HFFc6 (cell line): ENCODE results near the gene NAGS. TPM values are rescaled to one million over a fixed set of nuclear protein-coding genes. Genes with fewer than 3 reads are reported as not detected.

Experiments
- DNase-seq: peaks from one replicate; pipeline ENCODE4 v3.0.0-alpha.2; 2018
- H3K27ac Mint-ChIP-seq: 2 replicates; pipeline ENCODE4 v1.8.0; 2020; ENCODE audit warnings: mild to moderate bottlenecking, mixed read lengths
- H3K27me3 Mint-ChIP-seq: 2 replicates; pipeline ENCODE4 v1.8.0; 2021; ENCODE audit warnings: mild to moderate bottlenecking, moderate library complexity, mixed read lengths; ENCODE audit not compliant: insufficient read depth
- H3K36me3 Mint-ChIP-seq: 2 replicates; pipeline ENCODE4 v1.8.0; 2021; ENCODE audit warnings: low read depth, mixed read lengths
- H3K4me1 Mint-ChIP-seq: 2 replicates; pipeline ENCODE4 v1.8.0; 2020; ENCODE audit warnings: low read depth, mixed read lengths
- H3K4me3 Mint-ChIP-seq: 2 replicates; pipeline ENCODE4 v1.8.0; 2020; ENCODE audit warnings: mild to moderate bottlenecking, moderate library complexity, mixed read lengths
- H3K9me3 Mint-ChIP-seq: 2 replicates; pipeline ENCODE4 v1.8.0; 2020; ENCODE audit warnings: mild to moderate bottlenecking, mixed read lengths
- total RNA-seq, 6 experiments: library from RNA; stranded (reverse); fragmentation: NEBNext Ultra II Directional; extraction: Animal tissue kit (Norgen Biotek cat#: 25700); gene quantifications; 2 replicates in 1 of 6; 3 replicates in 5 of 6; pipeline ENCODE4 v1.2.3, GENCODE V29; 2021
- TF ChIP-seq, protein P1 (sequence below): fragments of 200-600 bp; sonication (generic); IDR thresholded peaks from 2 replicates; pipeline ENCODE4 v1.5.0; 2021; ENCODE audit warnings: antibody characterized with exemption, mild to moderate bottlenecking

NAGS gene
- total RNA-seq, 6 experiments from 2014 or later = 0.63 to 1.1 (median 0.91) TPM

- no peaks in the 10 kb centered on the region for H3K9me3 Mint-ChIP-seq
- TF ChIP-seq, protein P1, sequence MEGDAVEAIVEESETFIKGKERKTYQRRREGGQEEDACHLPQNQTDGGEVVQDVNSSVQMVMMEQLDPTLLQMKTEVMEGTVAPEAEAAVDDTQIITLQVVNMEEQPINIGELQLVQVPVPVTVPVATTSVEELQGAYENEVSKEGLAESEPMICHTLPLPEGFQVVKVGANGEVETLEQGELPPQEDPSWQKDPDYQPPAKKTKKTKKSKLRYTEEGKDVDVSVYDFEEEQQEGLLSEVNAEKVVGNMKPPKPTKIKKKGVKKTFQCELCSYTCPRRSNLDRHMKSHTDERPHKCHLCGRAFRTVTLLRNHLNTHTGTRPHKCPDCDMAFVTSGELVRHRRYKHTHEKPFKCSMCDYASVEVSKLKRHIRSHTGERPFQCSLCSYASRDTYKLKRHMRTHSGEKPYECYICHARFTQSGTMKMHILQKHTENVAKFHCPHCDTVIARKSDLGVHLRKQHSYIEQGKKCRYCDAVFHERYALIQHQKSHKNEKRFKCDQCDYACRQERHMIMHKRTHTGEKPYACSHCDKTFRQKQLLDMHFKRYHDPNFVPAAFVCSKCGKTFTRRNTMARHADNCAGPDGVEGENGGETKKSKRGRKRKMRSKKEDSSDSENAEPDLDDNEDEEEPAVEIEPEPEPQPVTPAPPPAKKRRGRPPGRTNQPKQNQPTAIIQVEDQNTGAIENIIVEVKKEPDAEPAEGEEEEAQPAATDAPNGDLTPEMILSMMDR = no peak
- no peak for DNase-seq
- no peak overlapping the region for H3K4me3 Mint-ChIP-seq
- no peaks in the 10 kb centered on the region for H3K36me3 Mint-ChIP-seq
- peaks cover 45% of the 10 kb centered on the region for H3K27me3 Mint-ChIP-seq
- no peaks in the 10 kb centered on the region for H3K4me1 Mint-ChIP-seq
- H3K27ac Mint-ChIP-seq = no peak overlapping the region
Observed at GRCh38 chr17:43974382-43975266, 29.8 kb upstream of the NAGS start.

DNA sequence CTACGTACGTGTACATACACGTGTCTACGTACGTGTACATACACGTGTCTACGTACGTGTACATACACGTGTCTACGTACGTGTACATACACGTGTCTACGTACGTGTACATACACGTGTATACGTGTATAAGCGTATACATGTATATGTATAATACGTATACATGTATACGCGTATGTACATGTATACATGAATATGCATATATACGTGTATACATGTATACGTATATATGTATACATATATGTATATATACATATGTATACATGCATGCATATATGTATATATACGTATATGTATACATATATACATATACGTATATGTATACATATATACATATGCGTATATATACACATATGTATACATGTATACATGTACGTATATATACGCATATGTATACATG lies 28.5 kb upstream of the NAGS start:
- TF ChIP-seq, protein P1 = no peak
- Mint-ChIP-seq H3K9me3 (no peaks in the 10 kb centered on the region), H3K4me3 (no peak overlapping the region), H3K27ac (no peak overlapping the region), H3K4me1 (no peaks in the 10 kb centered on the region), H3K27me3 (peaks cover 50% of the 10 kb centered on the region), H3K36me3 (no peaks in the 10 kb centered on the region)
- DNase-seq = no peak

DNA sequence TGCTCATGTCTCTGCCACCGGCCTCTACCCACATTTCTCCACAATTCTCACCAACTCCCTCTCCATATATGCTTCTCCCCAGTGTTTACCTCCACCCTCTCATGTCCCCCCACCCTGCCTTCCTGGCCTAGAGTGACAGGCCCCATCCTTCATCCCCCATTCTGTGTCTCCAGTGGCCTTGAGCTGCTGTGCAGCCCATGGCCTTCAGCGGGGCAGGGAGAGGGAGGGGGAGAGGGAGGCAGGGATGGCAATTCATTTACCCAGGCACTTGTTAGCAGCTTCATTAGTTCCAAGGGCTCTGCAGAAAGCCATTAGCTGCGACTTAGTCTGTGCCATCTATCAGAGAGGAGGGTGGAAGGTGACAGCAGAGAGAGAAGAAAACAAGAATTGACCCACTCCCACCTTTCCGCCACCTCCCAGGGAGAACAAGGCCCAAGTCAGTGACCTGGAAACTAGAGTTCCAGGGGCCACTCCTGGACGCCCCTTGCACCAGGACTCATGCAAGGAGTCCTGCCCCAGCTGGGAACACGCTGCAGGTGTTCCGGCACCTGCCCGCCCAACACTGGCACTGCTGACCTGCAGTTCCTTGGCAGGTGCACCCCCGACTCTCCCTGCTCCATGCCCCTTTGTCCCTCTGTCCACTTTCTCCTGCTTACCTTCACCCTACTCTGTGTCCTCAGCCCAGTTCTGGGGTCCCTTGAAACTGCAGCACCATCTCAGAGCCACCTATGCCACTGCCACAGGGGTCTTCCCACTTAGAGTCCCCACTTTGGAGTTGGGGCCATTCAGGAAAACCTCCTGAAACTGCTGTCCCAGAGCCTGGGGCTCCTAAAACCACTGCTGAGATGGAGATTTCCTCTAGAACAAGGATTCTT lies 27.2 kb upstream of the NAGS start:
- TF ChIP-seq, protein P1 = no peak
- H3K27me3 Mint-ChIP-seq = peaks cover 54% of the 10 kb centered on the region
- H3K36me3 Mint-ChIP-seq = no peaks in the 10 kb centered on the region
- H3K4me1 Mint-ChIP-seq = no peaks in the 10 kb centered on the region
- DNase-seq = no peak
- no peaks in the 10 kb centered on the region for H3K9me3 Mint-ChIP-seq
- H3K27ac Mint-ChIP-seq = no peak overlapping the region
- no peak overlapping the region for H3K4me3 Mint-ChIP-seq

- no peaks in the 10 kb centered on the region for H3K4me1 Mint-ChIP-seq
- no peaks in the 10 kb centered on the region for H3K36me3 Mint-ChIP-seq
- H3K27ac Mint-ChIP-seq = no peak overlapping the region
- TF ChIP-seq, protein P1 = no peak
- H3K9me3 Mint-ChIP-seq = no peaks in the 10 kb centered on the region
- H3K27me3 Mint-ChIP-seq = peaks cover 52% of the 10 kb centered on the region
- DNase-seq = no peak
- no peak overlapping the region for H3K4me3 Mint-ChIP-seq
Observed at GRCh38 chr17:43978078-43978477, 26.3 kb upstream of the NAGS start.

DNA sequence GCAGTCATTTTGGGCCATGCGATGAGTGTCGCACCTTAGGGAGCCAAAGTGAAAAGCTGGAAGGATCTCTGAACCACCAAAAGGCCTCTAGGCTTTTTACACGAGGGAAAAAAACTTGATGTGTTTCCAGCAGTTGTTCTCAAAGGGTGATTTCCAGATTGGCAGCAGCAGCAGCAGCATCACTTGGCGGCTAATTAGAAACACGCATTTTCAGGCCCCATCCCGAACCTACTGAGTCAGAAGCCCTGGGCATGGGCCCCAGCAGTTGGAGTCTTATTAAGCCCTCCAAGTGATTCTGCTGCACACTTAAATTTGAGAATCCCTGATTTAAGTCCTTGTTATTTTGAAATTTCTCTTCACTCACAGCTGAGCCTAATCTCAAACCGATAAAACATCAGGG lies 25.4 kb upstream of the NAGS start:
- Mint-ChIP-seq H3K27ac (no peak overlapping the region), H3K4me3 (no peak overlapping the region), H3K9me3 (no peaks in the 10 kb centered on the region), H3K36me3 (no peaks in the 10 kb centered on the region), H3K27me3 (peaks cover 51% of the 10 kb centered on the region), H3K4me1 (no peaks in the 10 kb centered on the region)
- TF ChIP-seq, protein P1 = no peak
- no peak for DNase-seq
